OCI-LY1 (cell line): ENCODE data around the gene SLCO3A1.

ENCODE experiments used
- H2AFZ ChIP-seq: fragments of 200-600 bp; sonication (generic), shearing (Covaris generic); 2 replicates; pipeline ENCODE4 v1.6.0; 2014; ENCODE audit warnings: antibody characterized with exemption, mild to moderate bottlenecking, low read length
- H3F3A ChIP-seq: fragments of 200-600 bp; sonication (generic), shearing (Covaris generic); 2 replicates; pipeline ENCODE4 v1.6.0; 2014; ENCODE audit warnings: mild to moderate bottlenecking, antibody characterized with exemption, low read length, moderate library complexity; ENCODE audit not compliant: insufficient read depth
- H3K27ac ChIP-seq: fragments of 200-600 bp; sonication (generic); 2 replicates; pipeline ENCODE4 v1.5.1; 2014; ENCODE audit warnings: low read length, mixed run types, mild to moderate bottlenecking, low read depth; ENCODE audit not compliant: poor library complexity, severe bottlenecking
- H3K27me3 ChIP-seq: fragments of 200-600 bp; sonication (generic); 2 replicates; pipeline ENCODE4 v1.6.0; 2014; ENCODE audit warnings: antibody characterized with exemption, mild to moderate bottlenecking, low read length, moderate library complexity; ENCODE audit not compliant: insufficient read depth
- H3K36me3 ChIP-seq: fragments of 200-600 bp; sonication (generic); 2 replicates; pipeline ENCODE4 v1.6.1; 2014; ENCODE audit warnings: mild to moderate bottlenecking, antibody characterized with exemption, low read length, moderate library complexity, mixed read lengths; ENCODE audit not compliant: insufficient read depth
- H3K4me1 ChIP-seq: fragments of 200-600 bp; sonication (generic); 2 replicates; pipeline ENCODE4 v1.5.1; 2014; ENCODE audit warnings: mild to moderate bottlenecking, low read length, moderate library complexity; ENCODE audit not compliant: insufficient read depth, severe bottlenecking
- H3K4me2 ChIP-seq: fragments of 200-600 bp; sonication (generic), shearing (Covaris generic); 2 replicates; pipeline ENCODE4 v1.6.1; 2014; ENCODE audit warnings: low read length
- H3K4me3 ChIP-seq: fragments of 200-600 bp; sonication (generic); 2 replicates; pipeline ENCODE4 v1.5.1; 2014; ENCODE audit warnings: low read length, low read depth, mild to moderate bottlenecking, mixed read lengths; ENCODE audit not compliant: poor library complexity, severe bottlenecking
- H3K79me2 ChIP-seq: fragments of 200-600 bp; shearing (Covaris generic); 2 replicates; pipeline ENCODE4 v1.6.1; 2016; ENCODE audit warnings: mixed run types, low read length, mixed read lengths; ENCODE audit not compliant: insufficient read depth
- H3K9ac ChIP-seq: fragments of 200-600 bp; sonication (generic), shearing (Covaris generic); 2 replicates; pipeline ENCODE4 v1.6.1; 2014; ENCODE audit warnings: mild to moderate bottlenecking, low read length, mixed read lengths
- H3K9me2 ChIP-seq: fragments of 200-600 bp; sonication (generic), shearing (Covaris generic); 2 replicates; pipeline ENCODE4 v1.6.1; 2014; ENCODE audit warnings: low read depth, mild to moderate bottlenecking, low read length, mixed read lengths
- H3K9me3 ChIP-seq: fragments of 200-600 bp; shearing (Covaris generic); 2 replicates; pipeline ENCODE4 v1.6.1; 2014; ENCODE audit warnings: low read length, mixed read lengths
- H4K20me1 ChIP-seq: fragments of 200-600 bp; sonication (generic), shearing (Covaris generic); 2 replicates; pipeline ENCODE4 v1.6.0; 2016; ENCODE audit warnings: mild to moderate bottlenecking, low read length; ENCODE audit not compliant: insufficient read depth
- EZH2 ChIP-seq: fragments of 200-600 bp; sonication (generic), shearing (Covaris generic); IDR thresholded peaks from 2 replicates; pipeline ENCODE4 v1.8.0; 2017; ENCODE audit warnings: borderline replicate concordance, mixed run types, mild to moderate bottlenecking, antibody characterized with exemption, low read length, moderate library complexity, mixed read lengths
- TF ChIP-seq, protein P1 (sequence below): fragments of 200-600 bp; sonication (generic), shearing (Covaris generic); IDR thresholded peaks from 2 replicates; pipeline ENCODE4 v1.5.1; 2017; ENCODE audit warnings: mild to moderate bottlenecking, antibody characterized with exemption, low read length, moderate library complexity, mixed read lengths

SLCO3A1 gene

GRCh38 chr15:92161039-92161670 lies 307.6 kb downstream of the SLCO3A1 start:
- Histone ChIP-seq H3K27ac (no peak overlapping the region), H3K27me3 (no peaks in the 10 kb centered on the region), H3K79me2 (no peaks in the 10 kb centered on the region), H3K4me1 (peaks cover 7% of the 10 kb centered on the region), H3K9ac (no peak overlapping the region), H2AFZ (no peak overlapping the region), H3K9me2 (no peaks in the 10 kb centered on the region), H3K36me3 (no peaks in the 10 kb centered on the region), H3K4me3 (no peak overlapping the region), H3F3A (no peaks in the 10 kb centered on the region), H3K4me2 (no peak overlapping the region), H3K9me3 (no peaks in the 10 kb centered on the region), H4K20me1 (no peaks in the 10 kb centered on the region)
- no peak for TF ChIP-seq EZH2
- TF ChIP-seq, protein P1, sequence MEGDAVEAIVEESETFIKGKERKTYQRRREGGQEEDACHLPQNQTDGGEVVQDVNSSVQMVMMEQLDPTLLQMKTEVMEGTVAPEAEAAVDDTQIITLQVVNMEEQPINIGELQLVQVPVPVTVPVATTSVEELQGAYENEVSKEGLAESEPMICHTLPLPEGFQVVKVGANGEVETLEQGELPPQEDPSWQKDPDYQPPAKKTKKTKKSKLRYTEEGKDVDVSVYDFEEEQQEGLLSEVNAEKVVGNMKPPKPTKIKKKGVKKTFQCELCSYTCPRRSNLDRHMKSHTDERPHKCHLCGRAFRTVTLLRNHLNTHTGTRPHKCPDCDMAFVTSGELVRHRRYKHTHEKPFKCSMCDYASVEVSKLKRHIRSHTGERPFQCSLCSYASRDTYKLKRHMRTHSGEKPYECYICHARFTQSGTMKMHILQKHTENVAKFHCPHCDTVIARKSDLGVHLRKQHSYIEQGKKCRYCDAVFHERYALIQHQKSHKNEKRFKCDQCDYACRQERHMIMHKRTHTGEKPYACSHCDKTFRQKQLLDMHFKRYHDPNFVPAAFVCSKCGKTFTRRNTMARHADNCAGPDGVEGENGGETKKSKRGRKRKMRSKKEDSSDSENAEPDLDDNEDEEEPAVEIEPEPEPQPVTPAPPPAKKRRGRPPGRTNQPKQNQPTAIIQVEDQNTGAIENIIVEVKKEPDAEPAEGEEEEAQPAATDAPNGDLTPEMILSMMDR: no peak

- Histone ChIP-seq H3K79me2 (no peaks in the 10 kb centered on the region), H3K9ac (no peak overlapping the region), H3K4me3 (no peak overlapping the region), H3K36me3 (no peaks in the 10 kb centered on the region), H3K9me2 (no peaks in the 10 kb centered on the region), H4K20me1 (no peaks in the 10 kb centered on the region), H3K9me3 (no peaks in the 10 kb centered on the region), H2AFZ (no peak overlapping the region), H3K4me2 (no peak overlapping the region), H3K27ac (no peak overlapping the region), H3F3A (no peaks in the 10 kb centered on the region), H3K27me3 (no peaks in the 10 kb centered on the region), H3K4me1 (peaks cover 7% of the 10 kb centered on the region)
- TF ChIP-seq EZH2: no peak
- TF ChIP-seq, protein P1: no peak
These were observed 309.1 kb downstream of the SLCO3A1 start for GRCh38 chr15:92162657-92163056.

GRCh38 chr15:92163641-92164040 lies 310.1 kb downstream of the SLCO3A1 start:
- H3K79me2 ChIP-seq: no peaks in the 10 kb centered on the region
- no peaks in the 10 kb centered on the region for H3K9me2 ChIP-seq
- H3K4me1 ChIP-seq: peaks cover 7% of the 10 kb centered on the region
- H3K27ac ChIP-seq: no peak overlapping the region
- no peaks in the 10 kb centered on the region for H3K27me3 ChIP-seq
- no peaks in the 10 kb centered on the region for H3K36me3 ChIP-seq
- TF ChIP-seq EZH2: no peak
- TF ChIP-seq, protein P1: no peak
- no peaks in the 10 kb centered on the region for H4K20me1 ChIP-seq
- H3K9me3 ChIP-seq: no peaks in the 10 kb centered on the region
- no peak overlapping the region for H3K4me3 ChIP-seq
- H2AFZ ChIP-seq: no peak overlapping the region
- H3K9ac ChIP-seq: no peak overlapping the region
- no peaks in the 10 kb centered on the region for H3F3A ChIP-seq
- H3K4me2 ChIP-seq: no peak overlapping the region
